NCI-H748 (cell line): Measurements from ENCODE around the gene RASAL1.

ENCODE experiments used
- DNase-seq: peaks from one replicate; lab custom pipeline; 2025; ENCODE audit not compliant: unreplicated experiment; lab: John Stamatoyannopoulos, UW

Gene RASAL1

DNA sequence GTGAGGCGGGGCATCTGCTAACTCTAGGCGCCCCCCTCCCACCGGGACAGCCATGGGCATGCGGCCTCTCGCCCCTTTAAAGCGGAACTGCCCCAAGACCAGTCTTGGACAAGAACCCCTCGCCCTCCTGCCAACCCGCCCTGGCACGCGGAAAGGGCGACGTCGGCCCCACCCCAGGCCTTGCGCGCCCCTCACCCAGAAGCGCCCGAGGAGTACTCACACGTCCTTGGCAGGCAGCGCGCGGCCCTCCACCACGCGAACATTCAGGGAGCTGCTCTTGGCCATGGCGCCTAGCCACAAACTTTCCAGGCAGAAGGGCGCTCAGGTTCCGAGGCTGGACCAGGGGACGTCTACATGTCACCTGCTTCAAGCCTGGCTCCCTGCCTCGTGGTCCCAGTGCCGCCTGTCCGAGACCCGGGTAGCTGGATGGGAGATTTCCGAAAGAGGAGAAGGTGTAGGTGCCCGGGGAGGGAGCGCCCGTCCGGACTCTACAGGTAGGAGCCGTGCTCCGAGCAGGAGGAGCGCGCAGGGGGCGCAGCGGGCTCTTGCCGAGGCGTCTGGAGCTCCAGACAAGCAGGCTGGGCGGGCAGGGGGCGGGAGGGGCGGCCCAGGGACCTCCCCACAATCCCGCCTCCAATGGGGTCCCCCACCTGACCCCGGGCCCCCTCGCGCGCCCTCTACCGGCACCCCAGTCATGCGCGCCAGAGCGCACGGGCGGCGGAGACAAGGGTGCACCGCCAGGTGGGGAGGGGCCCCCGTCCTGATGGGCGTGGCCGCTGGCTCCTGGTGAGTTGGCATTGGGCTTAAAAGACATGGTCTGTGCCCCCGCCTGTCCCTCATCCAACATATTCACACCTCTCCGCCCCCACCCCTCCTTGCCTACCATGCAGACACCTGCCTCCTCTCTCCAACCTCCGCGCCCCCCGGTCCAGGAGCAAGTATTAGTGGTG, at the start of gene RASAL1:
TSS of gene RASAL1 (minus strand) at position 584 of the 950 bp plus-strand sequence. CDS start at position 285, 299 bp downstream.
- DNase-seq: peak; percentile 83

GRCh38 chr12:113184900-113185179, 49.3 kb upstream of the RASAL1 start:
- peak; percentile 81 for DNase-seq

GRCh38 chr12:113184098-113184899, 48.7 kb upstream of the RASAL1 start:
- peak; percentile 66 for DNase-seq

GRCh38 chr12:113183030-113183589, 47.5 kb upstream of the RASAL1 start:
- DNase-seq: no peak

DNA sequence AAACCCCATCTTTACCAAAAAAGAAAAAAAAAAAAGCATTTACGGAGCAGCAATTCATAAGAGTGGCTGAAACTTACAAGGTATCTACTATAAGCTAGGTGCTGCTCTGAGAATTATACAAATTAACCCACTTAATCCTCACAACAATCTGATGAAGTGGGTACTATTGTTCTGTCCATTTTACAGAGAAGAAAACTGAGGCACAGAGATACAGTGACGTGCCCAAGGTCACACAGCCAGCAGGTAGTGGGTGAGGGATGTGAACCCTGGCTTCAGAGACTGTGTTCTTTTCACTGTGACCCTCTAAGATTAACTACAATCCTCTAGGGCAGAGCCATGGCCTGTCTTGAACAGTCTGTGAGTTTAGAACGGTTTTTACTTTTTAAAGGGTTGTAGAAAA, 46.4 kb upstream of the RASAL1 start:
- no peak for DNase-seq

GRCh38 chr12:113180333-113180732, 44.8 kb upstream of the RASAL1 start:
- no peak for DNase-seq

- no peak for DNase-seq
Observed at GRCh38 chr12:113179023-113179422, 43.5 kb upstream of the RASAL1 start.

GRCh38 chr12:113174461-113175384, 39.2 kb upstream of the RASAL1 start:
- DNase-seq: peak; percentile 47

GRCh38 chr12:113173081-113173698, 37.6 kb upstream of the RASAL1 start:
- DNase-seq: no peak

GRCh38 chr12:113172185-113172584, 36.6 kb upstream of the RASAL1 start:
- no peak for DNase-seq

DNA sequence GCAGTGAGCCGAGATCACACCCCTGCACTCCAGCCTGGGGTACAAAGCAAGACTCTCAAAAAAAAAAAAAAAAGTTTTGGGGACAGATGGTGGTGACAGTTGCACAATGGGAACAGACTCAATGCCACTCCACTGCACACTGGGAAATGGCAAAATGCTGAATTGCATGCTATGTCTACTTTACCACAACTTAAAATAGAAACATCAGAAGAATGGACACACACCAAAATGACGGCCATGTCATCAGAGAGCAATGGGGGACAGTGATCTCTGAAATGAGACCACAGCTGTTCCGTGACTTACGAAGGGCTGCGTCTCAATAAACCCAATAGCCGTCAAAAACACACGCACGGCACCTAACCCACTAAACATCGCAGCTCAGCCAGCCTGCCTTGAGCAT, 36.0 kb upstream of the RASAL1 start:
- no peak for DNase-seq

DNA sequence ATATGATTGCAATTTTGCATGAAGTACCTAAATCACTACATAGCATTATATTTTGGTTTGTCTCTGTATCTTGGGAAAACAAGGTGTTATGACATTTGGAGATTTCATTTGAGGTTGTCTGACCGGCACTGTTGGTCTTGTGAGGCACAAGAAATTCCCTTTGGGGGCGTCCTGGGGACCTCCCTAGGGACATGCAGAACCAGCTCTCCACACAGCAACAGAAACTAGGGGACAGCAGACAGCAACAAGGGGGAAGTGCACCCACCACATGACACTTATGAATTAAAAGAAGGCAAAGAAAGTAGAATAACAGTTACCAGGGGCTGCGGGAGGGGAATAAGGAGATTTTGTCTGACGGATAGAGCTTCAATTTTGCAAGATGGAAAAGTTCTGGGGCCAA, 35.4 kb upstream of the RASAL1 start:
- DNase-seq: no peak

- DNase-seq: no peak
Observed at GRCh38 chr12:113170457-113170856, 34.9 kb upstream of the RASAL1 start.

GRCh38 chr12:113169697-113170096, 34.1 kb upstream of the RASAL1 start:
- no peak for DNase-seq

- DNase-seq: no peak
Observed at GRCh38 chr12:113167868-113168267, 32.3 kb upstream of the RASAL1 start.

DNA sequence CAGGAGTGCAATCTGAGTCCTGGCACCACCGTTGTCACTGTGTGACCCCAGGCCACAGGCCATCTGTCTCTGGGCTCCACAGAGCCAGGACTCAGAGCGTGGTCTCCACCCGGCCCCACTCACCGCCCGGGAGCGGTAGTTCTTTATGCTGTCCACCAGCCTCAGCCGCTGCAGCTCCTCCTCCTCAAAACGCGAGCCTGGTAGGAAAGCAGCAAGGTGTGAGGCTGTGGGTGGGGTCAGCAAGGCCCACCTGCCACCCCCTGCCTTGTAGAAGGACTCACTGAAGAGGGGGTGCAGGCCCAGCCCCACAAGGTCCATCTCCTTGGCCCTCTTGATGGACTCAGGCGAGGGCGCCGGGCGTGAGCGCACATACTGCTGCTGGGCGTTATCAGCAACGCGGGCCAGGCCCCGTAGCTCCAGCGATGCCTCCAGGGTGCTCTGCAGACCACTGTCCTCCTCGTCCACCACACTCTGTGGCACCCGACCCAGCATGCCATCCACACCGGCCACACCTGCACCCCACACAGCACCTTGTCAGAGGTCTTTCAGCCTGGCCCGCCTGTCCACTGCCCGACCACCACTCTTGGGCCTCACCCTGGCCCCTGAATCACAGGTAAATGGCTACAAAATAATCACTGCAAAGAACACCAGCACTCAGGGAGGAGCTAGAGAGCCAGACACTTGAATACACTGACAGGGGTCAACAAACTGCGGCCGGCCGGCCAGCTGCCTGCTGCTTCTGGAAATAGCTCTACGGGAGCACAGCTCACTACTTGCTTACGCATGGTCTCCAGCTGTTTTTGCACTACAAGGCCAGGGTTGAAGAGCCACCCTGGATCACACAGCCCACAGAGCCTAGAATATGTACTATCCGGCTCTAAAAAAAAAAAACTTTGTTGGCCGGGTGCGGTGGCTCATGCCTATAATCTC, 30.2 kb upstream of the RASAL1 start:
- DNase-seq: no peak

- DNase-seq: no peak
Observed at GRCh38 chr12:113164014-113164413, 28.5 kb upstream of the RASAL1 start.

- DNase-seq: no peak
Observed at GRCh38 chr12:113163030-113163360, 27.4 kb upstream of the RASAL1 start.
